ENCODE results near the gene IL10. TPM values are rescaled to one million over a fixed set of nuclear protein-coding genes. Genes with fewer than 3 reads are reported as not detected.

IL10 gene
- polyA plus RNA-seq, 1 donor from 2014 or later, result 0.56 TPM

- H3K27ac Mint-ChIP-seq, result no peak overlapping the region
- H3K4me1 Mint-ChIP-seq, result peaks cover 38 to 62% (median 53%) of the 10 kb centered on the region in 3 donors
- H3K9me3 Mint-ChIP-seq, result no peaks in the 10 kb centered on the region
- no peaks in the 10 kb centered on the region for H3K27me3 Mint-ChIP-seq
- no peaks in the 10 kb centered on the region for H3K36me3 Mint-ChIP-seq
- H3K4me3 Mint-ChIP-seq, result peak overlapping the region in 1 of 4 donors; percentile 26
Observed at GRCh38 chr1:206723805-206724472, 48.4 kb downstream of the IL10 start.

GRCh38 chr1:206723462-206723804, 48.9 kb downstream of the IL10 start:
- no peaks in the 10 kb centered on the region for H3K36me3 Mint-ChIP-seq
- H3K4me3 Mint-ChIP-seq, result no peak overlapping the region
- H3K27ac Mint-ChIP-seq, result no peak overlapping the region
- H3K9me3 Mint-ChIP-seq, result no peaks in the 10 kb centered on the region
- peaks cover 43 to 67% (median 58%) of the 10 kb centered on the region in 3 donors for H3K4me1 Mint-ChIP-seq
- H3K27me3 Mint-ChIP-seq, result no peaks in the 10 kb centered on the region

GRCh38 chr1:206722751-206723461, 49.4 kb downstream of the IL10 start:
- Mint-ChIP-seq H3K36me3 (no peaks in the 10 kb centered on the region), H3K4me1 (peaks cover 45 to 66% (median 59%) of the 10 kb centered on the region in 3 donors), H3K27ac (no peak overlapping the region), H3K27me3 (no peaks in the 10 kb centered on the region), H3K9me3 (no peaks in the 10 kb centered on the region), H3K4me3 (peak overlapping the region in 1 of 4 donors; percentile 58)

GRCh38 chr1:206721454-206721853, 50.8 kb downstream of the IL10 start:
- Mint-ChIP-seq H3K27me3 (no peaks in the 10 kb centered on the region), H3K36me3 (no peaks in the 10 kb centered on the region), H3K27ac (peak overlapping the region in 2 of 3 donors; percentile 25 to 78), H3K9me3 (no peaks in the 10 kb centered on the region), H3K4me3 (peak overlapping the region in 1 of 4 donors; percentile 58), H3K4me1 (peaks cover 57 to 73% (median 68%) of the 10 kb centered on the region in 3 donors)

- Mint-ChIP-seq H3K4me1 (peaks cover 58 to 72% (median 67%) of the 10 kb centered on the region in 3 donors), H3K4me3 (peak overlapping the region; percentile 8 to 84 (median 71))
Observed at GRCh38 chr1:206719169-206719839, 53.0 kb downstream of the IL10 start.

GRCh38 chr1:206717674-206717989, 54.7 kb downstream of the IL10 start:
- Mint-ChIP-seq H3K9me3 (no peaks in the 10 kb centered on the region), H3K4me3 (peak overlapping the region in 3 of 4 donors; percentile 9 to 88 (median 80)), H3K36me3 (no peaks in the 10 kb centered on the region), H3K27me3 (no peaks in the 10 kb centered on the region), H3K27ac (peak overlapping the region; percentile 94 to 97 (median 95)), H3K4me1 (peaks cover 68 to 78% (median 75%) of the 10 kb centered on the region in 3 donors)

More at GRCh38 chr1:206719169-206719839, 53.0 kb downstream of the IL10 start:
- Mint-ChIP-seq H3K27ac (peak overlapping the region; percentile 95 to 97 (median 96)), H3K27me3 (no peaks in the 10 kb centered on the region), H3K9me3 (no peaks in the 10 kb centered on the region), H3K36me3 (no peaks in the 10 kb centered on the region)

Other genes with a start within 250 kb of the IL10 start
- 40.4 TPM for gene EIF2D, start 160.0 kb downstream of the IL10 start, polyA plus RNA-seq
- gene DYRK3, start 137.0 kb downstream of the IL10 start, polyA plus RNA-seq, result 0.31 TPM
- 4.1 TPM for gene MAPKAPK2, start 87.6 kb downstream of the IL10 start, polyA plus RNA-seq
- not detected for gene IL19, start 1.7 kb downstream of the IL10 start, polyA plus RNA-seq
- gene IL20, start 93.1 kb upstream of the IL10 start, polyA plus RNA-seq, result not detected
- 43.5 TPM for gene IL24, start 124.9 kb upstream of the IL10 start, polyA plus RNA-seq
- gene FCMR, start 149.4 kb upstream of the IL10 start, polyA plus RNA-seq, result 1,091 TPM
- gene PIGR, start 174.0 kb upstream of the IL10 start, polyA plus RNA-seq, result 0.40 TPM
- not detected for gene FCAMR, start 198.0 kb upstream of the IL10 start, polyA plus RNA-seq